ENCODE measurements around the gene MAPK12.
"Not testable (repeated sequence)": the region's sequence is repeated elsewhere in the genome, so short reads cannot be mapped to it uniquely, and the experiment has no call there.

The MAPK12 gene

DNA sequence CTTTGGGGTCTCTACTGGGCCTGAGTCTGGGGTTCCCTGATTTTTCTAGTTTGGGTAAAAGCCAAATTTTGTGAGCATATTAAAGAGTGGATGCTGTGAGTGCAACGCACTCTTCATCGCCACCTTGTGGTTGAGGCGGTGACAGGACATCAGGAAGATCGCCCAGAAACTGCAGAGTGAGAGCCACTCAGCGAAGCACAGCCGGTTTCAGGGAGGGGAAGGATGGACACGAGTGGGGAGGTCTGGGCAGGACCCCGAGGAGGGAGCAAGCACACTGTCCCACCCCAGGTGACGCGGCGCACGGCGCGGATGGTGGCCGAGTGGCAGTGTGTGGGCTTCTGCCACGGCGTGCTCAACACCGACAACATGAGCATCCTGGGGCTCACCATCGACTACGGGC, 51.6 kb downstream of the MAPK12 start:
- Mint-ChIP-seq H3K36me3 (peaks cover 17% of the 10 kb centered on the region), H3K4me1 (peaks cover 25% of the 10 kb centered on the region), H3K27me3 (no peaks in the 10 kb centered on the region), H3K9me3 (no peaks in the 10 kb centered on the region), H3K27ac (peak overlapping the region; percentile 29), H3K4me3 (no peak overlapping the region)
- DNase-seq (ENCODE audit: low spot score in 2 of 2) (peak; percentile 74 to 79), ATAC-seq (ENCODE audit: low read depth) (peak; percentile 74)

DNA sequence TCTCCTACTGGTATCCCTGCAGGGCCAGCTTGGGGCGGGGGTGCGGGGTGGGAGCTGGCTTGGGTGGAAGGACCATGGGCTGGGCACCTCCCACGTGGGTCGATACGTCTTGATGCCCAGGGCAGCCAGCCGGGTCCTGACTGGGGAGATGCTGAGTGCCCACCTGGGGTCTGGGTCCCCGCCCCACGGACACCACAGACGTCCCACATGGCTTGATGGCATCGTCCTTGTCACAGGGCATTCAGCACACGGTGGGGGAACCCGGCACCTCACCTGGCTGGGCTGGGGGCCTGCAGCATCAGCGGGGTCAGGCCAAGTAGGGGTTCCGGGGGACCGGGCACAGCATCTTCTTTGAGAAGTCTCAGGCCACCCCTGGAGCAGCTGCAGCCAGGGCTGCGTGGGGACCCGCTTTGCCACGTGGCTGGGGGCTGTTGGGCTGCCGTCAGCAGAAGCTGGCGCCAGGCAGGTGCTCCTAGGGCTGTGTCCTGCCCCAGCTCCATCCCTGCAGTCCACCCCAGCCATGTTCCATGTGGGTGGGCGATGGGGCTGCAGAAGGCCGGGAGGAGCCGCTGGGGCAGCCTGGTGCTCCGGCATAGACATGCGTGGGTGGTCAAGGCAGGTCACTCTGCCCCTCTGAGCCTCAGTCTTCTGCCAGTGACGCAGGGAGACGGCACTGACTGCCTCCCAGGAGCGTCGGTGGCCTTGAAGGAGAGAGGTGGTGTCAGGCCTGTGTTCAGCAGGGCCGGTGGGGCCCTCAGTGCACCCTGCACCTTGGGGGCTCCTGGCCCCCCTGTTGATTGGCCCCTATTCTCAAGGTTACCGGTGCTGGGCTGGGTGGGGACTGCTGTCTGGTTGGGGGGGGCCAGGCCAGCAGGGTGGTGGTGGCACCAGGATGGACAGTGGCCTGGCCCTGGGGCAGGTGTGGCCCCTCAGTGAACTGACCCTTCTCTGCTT, 52.3 kb downstream of the MAPK12 start:
- DNase-seq (ENCODE audit: low spot score in 2 of 2) = no peak
- Mint-ChIP-seq H3K4me1 (peaks cover 26% of the 10 kb centered on the region), H3K4me3 (no peak overlapping the region)

DNA sequence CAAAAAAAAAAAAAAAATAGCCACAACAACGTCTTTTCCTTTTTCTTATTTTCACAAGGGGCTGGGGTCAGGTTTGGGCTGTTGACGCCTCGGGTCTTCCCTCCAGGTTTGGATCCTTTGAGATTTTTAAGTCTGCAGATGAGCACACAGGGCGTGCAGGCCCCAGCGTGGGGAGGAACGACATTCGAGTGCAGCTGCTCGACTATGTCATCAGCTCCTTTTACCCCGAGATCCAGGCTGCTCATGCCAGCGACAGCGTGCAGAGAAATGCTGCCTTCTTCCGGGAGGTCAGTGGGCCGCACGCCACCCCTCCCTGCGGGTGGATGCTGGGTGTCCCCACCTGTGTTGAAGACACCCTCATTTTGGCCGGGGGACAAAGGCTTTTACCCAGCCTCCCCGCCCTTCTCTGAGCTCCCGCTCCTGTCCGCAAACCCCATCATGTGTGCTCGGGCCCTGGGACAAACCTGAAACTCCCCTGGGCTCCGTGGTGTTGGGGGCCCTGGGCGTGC, 53.0 kb downstream of the MAPK12 start:
- Mint-ChIP-seq H3K4me1 (peaks cover 27% of the 10 kb centered on the region), H3K9me3 (no peaks in the 10 kb centered on the region), H3K36me3 (peaks cover 18% of the 10 kb centered on the region), H3K27me3 (no peaks in the 10 kb centered on the region), H3K27ac (no peak overlapping the region), H3K4me3 (no peak overlapping the region)
- ATAC-seq (ENCODE audit: low read depth) (no peak), DNase-seq (ENCODE audit: low spot score in 2 of 2) (no peak)

More for the DNA sequence above, 52.3 kb downstream of the MAPK12 start:
- no peaks in the 10 kb centered on the region for H3K9me3 Mint-ChIP-seq
- no peaks in the 10 kb centered on the region for H3K27me3 Mint-ChIP-seq
- H3K36me3 Mint-ChIP-seq = peaks cover 18% of the 10 kb centered on the region
- H3K27ac Mint-ChIP-seq = peak overlapping the region; percentile 29
- peak; percentile 16 for ATAC-seq (ENCODE audit: low read depth)

DNA sequence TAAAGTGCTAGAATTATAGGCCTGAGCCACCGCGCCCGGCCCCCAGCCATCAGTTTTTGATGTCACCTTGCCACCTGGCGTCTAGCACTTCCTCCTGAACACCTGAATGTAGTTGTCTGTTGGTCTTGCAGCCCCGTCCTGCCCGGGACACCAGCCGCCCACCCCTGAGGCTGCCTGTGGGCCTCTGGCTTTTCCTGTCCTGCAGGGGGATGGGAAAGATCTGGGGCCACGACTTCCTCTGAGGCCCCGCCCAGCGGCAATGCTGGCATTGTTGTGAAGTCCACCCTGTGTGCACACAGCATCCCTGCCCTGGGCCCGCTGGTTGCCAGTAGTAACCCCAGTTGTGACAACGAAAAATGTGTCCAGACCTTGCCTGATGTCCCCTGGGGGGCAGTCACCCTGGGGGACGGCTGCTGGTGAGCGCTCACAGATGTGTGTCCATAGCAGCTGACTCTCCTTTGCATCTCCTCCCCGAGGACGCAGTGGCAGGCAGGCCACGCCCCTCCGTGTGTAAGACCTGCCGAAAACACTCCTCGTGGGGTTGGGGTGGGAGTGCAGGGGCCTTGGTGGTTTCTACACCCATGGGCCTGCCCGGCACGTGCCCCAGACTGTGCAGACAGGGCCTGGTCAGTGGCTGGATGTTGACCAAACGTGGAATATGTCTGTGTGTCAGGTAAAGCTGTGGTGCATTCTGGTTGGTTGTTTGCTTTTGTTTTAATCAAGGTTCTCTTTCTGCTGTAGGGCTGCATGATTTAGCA, 53.9 kb downstream of the MAPK12 start:
- Mint-ChIP-seq H3K4me1 (peaks cover 21% of the 10 kb centered on the region), H3K9me3 (no peaks in the 10 kb centered on the region), H3K36me3 (peaks cover 16% of the 10 kb centered on the region), H3K27ac (peak overlapping the region; percentile 35), H3K27me3 (no peaks in the 10 kb centered on the region), H3K4me3 (no peak overlapping the region)
- peak; percentile 63 for ATAC-seq (ENCODE audit: low read depth)
- no peak for DNase-seq (ENCODE audit: low spot score in 2 of 2)

DNA sequence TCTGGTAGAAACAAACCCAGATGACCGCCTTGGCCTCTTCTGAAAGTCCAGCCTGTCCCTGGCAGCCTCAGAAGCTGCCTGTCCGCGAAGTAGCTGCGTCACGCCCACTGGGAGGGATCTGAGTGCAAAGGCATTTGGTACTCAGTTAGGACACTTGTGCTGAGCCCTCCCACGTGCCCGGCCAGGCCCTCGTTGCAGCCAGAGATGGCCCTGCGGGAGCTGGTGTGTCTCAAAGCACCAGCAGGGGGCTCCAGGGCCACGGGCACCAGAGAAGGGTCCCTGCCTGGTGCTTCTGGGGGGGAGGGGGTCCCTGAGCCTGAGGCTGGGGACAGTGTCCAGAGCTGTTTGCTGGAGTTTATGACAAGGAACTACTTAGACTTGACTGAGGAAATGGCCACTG, 54.9 kb downstream of the MAPK12 start:
- no peak overlapping the region for H3K27ac Mint-ChIP-seq

DNA sequence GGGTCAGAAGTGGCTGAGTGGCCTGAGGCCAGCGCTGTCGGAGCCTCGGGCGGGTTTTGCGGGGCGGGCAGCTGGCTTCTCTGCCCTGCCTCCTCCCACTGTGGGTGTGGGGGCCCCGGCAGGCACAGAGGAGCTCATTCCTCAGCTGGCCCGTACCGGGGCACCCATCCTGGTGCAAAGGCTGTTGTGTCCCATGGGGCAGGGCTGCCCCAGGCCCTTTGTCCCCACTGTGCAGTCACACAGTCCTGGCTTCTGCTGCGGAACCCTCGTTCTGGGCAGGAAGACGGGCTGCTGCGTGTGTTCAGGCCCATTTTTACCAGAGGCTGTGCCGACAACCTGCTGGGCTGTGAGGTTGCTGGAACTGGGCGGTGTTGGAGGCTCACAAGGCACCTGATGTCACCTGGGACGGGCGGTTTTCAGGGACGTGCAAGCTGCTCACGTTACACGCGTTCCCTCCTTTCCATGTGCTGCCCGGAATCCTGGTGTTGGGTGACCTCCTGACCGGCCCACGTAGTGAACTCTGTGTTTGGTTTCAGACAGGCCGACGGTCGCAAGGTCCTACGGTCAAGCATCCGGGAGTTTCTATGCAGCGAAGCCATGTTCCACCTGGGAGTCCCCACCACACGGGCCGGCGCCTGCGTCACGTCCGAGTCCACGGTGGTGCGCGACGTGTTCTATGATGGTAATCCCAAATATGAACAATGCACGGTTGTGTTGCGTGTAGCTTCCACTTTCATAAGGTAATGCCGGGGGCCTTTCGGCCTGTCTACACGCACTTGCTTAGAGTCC, 55.5 kb downstream of the MAPK12 start:
- Mint-ChIP-seq H3K4me1 (peaks cover 23% of the 10 kb centered on the region), H3K4me3 (no peak overlapping the region), H3K27me3 (no peaks in the 10 kb centered on the region), H3K27ac (no peak overlapping the region), H3K36me3 (peaks cover 15% of the 10 kb centered on the region), H3K9me3 (no peaks in the 10 kb centered on the region)
- ATAC-seq (ENCODE audit: low read depth) (no peak), DNase-seq (ENCODE audit: low spot score in 2 of 2) (no peak)

More for the DNA sequence above, 54.9 kb downstream of the MAPK12 start:
- Mint-ChIP-seq H3K9me3 (no peaks in the 10 kb centered on the region), H3K27me3 (no peaks in the 10 kb centered on the region), H3K4me1 (peaks cover 23% of the 10 kb centered on the region), H3K4me3 (no peak overlapping the region), H3K36me3 (peaks cover 15% of the 10 kb centered on the region)
- ATAC-seq (ENCODE audit: low read depth) (no peak), DNase-seq (ENCODE audit: low spot score in 2 of 2) (no peak)

DNA sequence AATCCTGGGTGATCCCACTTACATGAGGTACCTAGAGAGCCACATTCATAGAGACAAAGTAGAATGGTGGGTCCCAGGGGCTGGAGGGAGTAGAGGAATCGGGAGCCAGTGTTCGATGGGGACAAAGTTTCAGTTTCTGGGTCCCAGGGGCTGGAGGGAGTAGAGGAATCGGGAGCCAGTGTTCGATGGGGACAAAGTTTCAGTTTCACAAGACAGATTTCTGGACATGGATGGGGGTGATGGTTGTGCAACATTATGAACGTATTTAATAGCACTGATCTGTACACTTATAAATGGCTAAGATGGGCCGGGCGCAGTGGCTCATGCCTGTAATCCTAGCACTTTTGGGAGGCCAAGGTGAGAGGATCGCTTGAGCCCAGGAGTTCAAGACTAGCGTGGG, 56.5 kb downstream of the MAPK12 start:
- H3K4me1 Mint-ChIP-seq = peaks cover 23% of the 10 kb centered on the region
- not testable (repeated sequence) for H3K27me3 Mint-ChIP-seq; ATAC-seq (ENCODE audit: low read depth); DNase-seq (ENCODE audit: low spot score in 2 of 2); H3K9me3 Mint-ChIP-seq; H3K4me3 Mint-ChIP-seq
- H3K27ac Mint-ChIP-seq = peak overlapping the region; percentile 56
- H3K36me3 Mint-ChIP-seq = peaks cover 15% of the 10 kb centered on the region

DNA sequence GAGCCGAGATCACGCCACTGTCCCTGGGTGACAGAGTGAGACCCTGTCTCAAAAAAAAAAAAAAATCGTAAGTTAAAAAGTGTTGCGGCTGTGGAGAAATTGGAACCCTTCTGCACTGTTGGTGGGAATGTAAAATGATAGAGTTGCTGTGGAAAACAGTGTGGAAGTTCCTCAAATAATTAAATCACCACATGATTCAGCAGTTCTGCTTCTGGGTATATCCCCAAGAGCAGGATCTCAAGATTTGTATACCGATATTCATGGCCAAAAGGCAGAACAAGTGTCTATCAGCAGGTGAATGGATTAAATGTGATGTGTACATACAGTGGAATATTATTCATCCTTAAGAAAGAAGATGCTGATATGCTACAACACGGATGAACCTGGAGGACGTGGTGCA, 56.9 kb downstream of the MAPK12 start:
- H3K27me3 Mint-ChIP-seq = no peaks in the 10 kb centered on the region
- H3K36me3 Mint-ChIP-seq = peaks cover 12% of the 10 kb centered on the region
- peaks cover 19% of the 10 kb centered on the region for H3K4me1 Mint-ChIP-seq
- no peak overlapping the region for H3K4me3 Mint-ChIP-seq
- ATAC-seq (ENCODE audit: low read depth) (no peak), DNase-seq (ENCODE audit: low spot score in 2 of 2) (no peak)
- H3K9me3 Mint-ChIP-seq = no peaks in the 10 kb centered on the region
- H3K27ac Mint-ChIP-seq = peak overlapping the region; percentile 56

DNA sequence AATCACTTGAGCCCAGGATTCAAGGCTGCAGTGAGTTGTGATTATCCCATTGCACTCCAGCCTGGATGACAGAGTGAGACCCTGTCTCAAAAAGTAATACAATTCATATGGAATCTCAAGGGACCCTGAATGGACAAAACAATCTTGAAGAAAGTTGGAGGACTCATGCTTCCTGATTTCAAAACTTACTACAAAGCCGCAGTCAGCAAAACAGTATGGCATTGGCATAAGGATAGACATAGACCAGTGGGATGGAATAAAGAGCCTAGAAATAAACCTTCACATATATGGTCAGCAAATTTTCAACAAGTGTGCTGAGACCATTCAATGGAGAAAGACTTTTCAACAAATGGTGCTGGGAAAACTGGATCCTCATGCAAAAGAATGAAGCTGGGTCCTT, 58.2 kb downstream of the MAPK12 start:
- H3K27ac Mint-ChIP-seq = no peak overlapping the region
- no peaks in the 10 kb centered on the region for H3K27me3 Mint-ChIP-seq
- DNase-seq (ENCODE audit: low spot score in 2 of 2) (no peak), ATAC-seq (ENCODE audit: low read depth) (no peak)
- no peak overlapping the region for H3K4me3 Mint-ChIP-seq
- peaks cover 12% of the 10 kb centered on the region for H3K36me3 Mint-ChIP-seq
- H3K4me1 Mint-ChIP-seq = peaks cover 19% of the 10 kb centered on the region
- H3K9me3 Mint-ChIP-seq = no peaks in the 10 kb centered on the region

Data from memory B cell (primary cell).